ENCODE measurements around the gene RELB. TPM values are rescaled to one million over a fixed set of nuclear protein-coding genes. Genes with fewer than 3 reads are reported as not detected.
"Not testable (repeated sequence)": the region's sequence is repeated elsewhere in the genome, so short reads cannot be mapped to it uniquely, and the experiment has no call there.

RELB gene
- 2.9 TPM for total RNA-seq
- long read RNA-seq, transcript RELB-202 (11 exons, 2,219 nt) = major isoform, 6 of 11 reads
- long read RNA-seq, partial matches to known transcripts = 5 of 11 reads
- long read RNA-seq, other reads (novel, unspliced or antisense) = 0 of 11 reads

GRCh38 chr19:45001087-45001739 lies at the start of gene RELB:
Gene RELB (plus strand): TSS chr19:45001464. CDS start chr19:45001580, 116 bp downstream.
- ATAC-seq (ENCODE audit: poor library complexity) (peak; percentile 74), DNase-seq (peak; percentile 97)
- intact Hi-C loops (cut with DNase I) = no loop called here

- intact Hi-C loops (cut with DNase I) = no loop called here
- ATAC-seq (ENCODE audit: poor library complexity) = no peak
Measured at GRCh38 chr19:44954278-44954648, 47.0 kb upstream of the RELB start.

GRCh38 chr19:44954649-44955504 lies 46.4 kb upstream of the RELB start, which contains the start of gene CLPTM1:
Gene CLPTM1 (plus strand): TSS chr19:44955380. CDS start chr19:44955396, 16 bp downstream.
- peak; percentile 97 for ATAC-seq (ENCODE audit: poor library complexity)

More at GRCh38 chr19:44954278-44954648, 47.0 kb upstream of the RELB start:
- DNase-seq = no peak

GRCh38 chr19:44955505-44956439 lies 45.5 kb upstream of the RELB start:
- no peak for DNase-seq
- intact Hi-C loops (cut with DNase I) = no loop called here
- peak; percentile 32 for ATAC-seq (ENCODE audit: poor library complexity)

More at GRCh38 chr19:44954649-44955504, 46.4 kb upstream of the RELB start, which contains the start of gene CLPTM1:
- intact Hi-C loops (cut with DNase I) = no loop called here
- DNase-seq = peak; percentile 98

GRCh38 chr19:44957526-44957925 lies 43.7 kb upstream of the RELB start:
- intact Hi-C loops (cut with DNase I) = no loop called here
- DNase-seq (no peak), ATAC-seq (ENCODE audit: poor library complexity) (no peak)

- ATAC-seq (ENCODE audit: poor library complexity) = no peak
- intact Hi-C loops (cut with DNase I) = no loop called here
- no peak for DNase-seq
Measured at GRCh38 chr19:44958090-44958489, 43.2 kb upstream of the RELB start.

- DNase-seq (no peak), ATAC-seq (ENCODE audit: poor library complexity) (no peak)
- intact Hi-C loops (cut with DNase I) = no loop called here
Measured at GRCh38 chr19:44959691-44960090, 41.6 kb upstream of the RELB start.

- ATAC-seq (ENCODE audit: poor library complexity) (peak; percentile 7), DNase-seq (no peak)
- intact Hi-C loops (cut with DNase I) = no loop called here
Measured at GRCh38 chr19:44960906-44961728, 40.1 kb upstream of the RELB start.

GRCh38 chr19:44961821-44962220 lies 39.4 kb upstream of the RELB start:
- ATAC-seq (ENCODE audit: poor library complexity) (no peak), DNase-seq (no peak)
- intact Hi-C loops (cut with DNase I) = no loop called here

- intact Hi-C loops (cut with DNase I) = no loop called here
- ATAC-seq (ENCODE audit: poor library complexity) (no peak), DNase-seq (no peak)
Measured at GRCh38 chr19:44968118-44968517, 33.1 kb upstream of the RELB start.

GRCh38 chr19:44968670-44969069 lies 32.6 kb upstream of the RELB start:
- intact Hi-C loops (cut with DNase I) = no loop called here
- DNase-seq (no peak), ATAC-seq (ENCODE audit: poor library complexity) (no peak)

GRCh38 chr19:44969437-44969836 lies 31.8 kb upstream of the RELB start:
- intact Hi-C loops (cut with DNase I) = no loop called here
- DNase-seq (no peak), ATAC-seq (ENCODE audit: poor library complexity) (no peak)

GRCh38 chr19:44971451-44971850 lies 29.8 kb upstream of the RELB start:
- ATAC-seq (ENCODE audit: poor library complexity); intact Hi-C loops (cut with DNase I); DNase-seq: not testable (repeated sequence)

GRCh38 chr19:44972802-44973201 lies 28.5 kb upstream of the RELB start:
- intact Hi-C loops (cut with DNase I) = no loop called here
- ATAC-seq (ENCODE audit: poor library complexity) = no peak

GRCh38 chr19:44973982-44974735 lies 27.1 kb upstream of the RELB start:
- intact Hi-C loops (cut with DNase I) = no loop called here
- ATAC-seq (ENCODE audit: poor library complexity) (no peak), DNase-seq (no peak)

More at GRCh38 chr19:44972802-44973201, 28.5 kb upstream of the RELB start:
- no peak for DNase-seq

GRCh38 chr19:44974857-44975256 lies 26.4 kb upstream of the RELB start:
- intact Hi-C loops (cut with DNase I) = no loop called here
- ATAC-seq (ENCODE audit: poor library complexity) = no peak
- no peak for DNase-seq

GRCh38 chr19:44975444-44975843 lies 25.8 kb upstream of the RELB start:
- ATAC-seq (ENCODE audit: poor library complexity) (no peak), DNase-seq (no peak)
- intact Hi-C loops (cut with DNase I) = no loop called here

Data from Right ventricle myocardium superior (tissue), 1 donor.